Naive B cell (primary cell): ENCODE results near the gene RPL10A. TPM values are rescaled to one million over a fixed set of nuclear protein-coding genes. Genes with fewer than 3 reads are reported as not detected.

Source experiments
- ATAC-seq, 2 donors: fragments of 150-1000 bp; cut with Tn5 transposase; 2 replicates each; pipeline ENCODE4 v1.10.0; 2021; ENCODE audit warnings: low read depth in 2 of 2, mild to moderate bottlenecking in 2 of 2, moderate library complexity in 2 of 2
- DNase-seq: peaks from one replicate; pipeline ENCODE4 v3.0.0; 2022
- H3K27ac Mint-ChIP-seq, 6 donors: one replicate each; pipeline ENCODE4 v1.8.0; 2020 to 2022; ENCODE audit warnings: mild to moderate bottlenecking in 6 of 6, mixed read lengths in 6 of 6, moderate library complexity in 5 of 6, inconsistent platforms in 2 of 6
- H3K27me3 Mint-ChIP-seq, 3 donors: one replicate each; pipeline ENCODE4 v1.8.0; 2021 to 2022; ENCODE audit warnings: mixed read lengths in 3 of 3, mild to moderate bottlenecking in 1 of 3
- H3K36me3 Mint-ChIP-seq, 2 donors: one replicate each; pipeline ENCODE4 v1.8.0; 2020 to 2022; ENCODE audit warnings: mixed read lengths in 2 of 2, inconsistent platforms in 1 of 2, mild to moderate bottlenecking in 1 of 2
- H3K4me1 Mint-ChIP-seq, 3 donors: one replicate each; pipeline ENCODE4 v1.8.0; 2020 to 2022; ENCODE audit warnings: mixed read lengths in 3 of 3, inconsistent platforms in 1 of 3, mild to moderate bottlenecking in 1 of 3, moderate library complexity in 1 of 3
- H3K4me3 Mint-ChIP-seq, 8 donors: one replicate each; pipeline ENCODE4 v1.8.0; 2020 to 2022; ENCODE audit warnings: mild to moderate bottlenecking in 8 of 8, mixed read lengths in 8 of 8, moderate library complexity in 8 of 8, inconsistent platforms in 2 of 8
- H3K9me3 Mint-ChIP-seq, 7 donors: one replicate each; pipeline ENCODE4 v1.8.0; 2020 to 2022; ENCODE audit warnings: mixed read lengths in 7 of 7, mild to moderate bottlenecking in 5 of 7, inconsistent platforms in 2 of 7, moderate library complexity in 1 of 7
- polyA plus RNA-seq, 6 donors: library from polyadenylated mRNA; unstranded; fragments of 300-500 nt; fragmentation: Illumina TruSeq; gene quantifications; one replicate each; pipeline ENCODE4 v1.2.3, GENCODE V29; 2021; ENCODE audit warnings: low read depth in 6 of 6

Gene RPL10A
- polyA plus RNA-seq, 6 donors from 2014 or later = 756 to 1,303 (median 1,016) TPM

- Mint-ChIP-seq H3K27me3 (peaks cover 0 to 2% (median 1%) of the 10 kb centered on the region in 3 donors), H3K4me1 (no peaks in the 10 kb centered on the region), H3K4me3 (no peak overlapping the region), H3K36me3 (no peaks in the 10 kb centered on the region), H3K27ac (no peak overlapping the region), H3K9me3 (no peaks in the 10 kb centered on the region)
- ATAC-seq (no peak), DNase-seq (no peak)
These were observed 17.2 kb downstream of the RPL10A start for GRCh38 chr6:35485402-35485877.

DNA sequence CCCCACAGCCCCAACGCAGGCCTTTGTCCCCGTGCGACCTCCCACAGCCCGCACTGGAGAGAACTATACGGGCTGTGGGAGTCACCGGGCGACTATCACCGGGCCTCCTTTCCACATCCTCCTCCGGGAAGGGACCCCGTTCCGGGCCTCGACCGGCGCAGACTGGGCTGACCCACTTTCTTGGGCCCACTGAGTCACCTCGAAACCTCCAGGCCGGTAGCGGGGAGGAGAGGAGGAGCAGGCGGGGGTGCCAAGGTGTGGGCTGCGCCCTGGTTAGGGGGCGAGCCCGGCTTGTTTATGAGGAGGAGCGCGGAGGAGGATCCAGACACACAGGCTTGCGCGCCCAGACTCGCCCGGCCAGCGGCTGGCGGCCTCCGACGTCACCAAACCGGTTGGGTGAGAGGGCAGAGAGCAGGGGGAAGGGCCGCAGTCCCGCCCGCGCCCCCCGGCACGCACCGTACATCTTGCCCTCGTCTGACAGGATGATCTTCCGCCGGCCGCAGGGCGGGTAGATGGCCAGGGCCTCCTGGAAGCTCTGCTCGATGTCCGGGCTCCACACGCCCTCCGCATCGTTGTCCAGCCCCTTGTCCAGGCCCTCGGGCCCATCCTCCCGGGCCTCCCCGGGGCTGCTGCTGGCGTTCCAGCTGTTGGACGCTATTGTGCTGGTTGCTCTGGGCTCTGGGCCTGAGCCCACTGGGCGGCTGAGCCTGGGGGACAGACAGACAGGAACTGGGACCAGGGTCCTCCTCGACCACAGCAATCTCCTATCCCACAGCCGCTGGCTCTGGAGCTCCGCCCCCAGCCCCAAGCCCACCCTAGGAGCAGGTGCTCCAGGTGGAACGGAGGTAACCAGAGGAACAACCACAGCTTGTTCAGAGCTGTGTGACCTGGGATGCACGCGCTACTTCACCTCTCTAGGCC lies 18.1 kb downstream of the RPL10A start:
- Mint-ChIP-seq H3K9me3 (no peaks in the 10 kb centered on the region), H3K4me3 (no peak overlapping the region), H3K27me3 (peaks cover 0 to 10% (median 10%) of the 10 kb centered on the region in 3 donors), H3K36me3 (no peaks in the 10 kb centered on the region), H3K4me1 (no peaks in the 10 kb centered on the region), H3K27ac (no peak overlapping the region)
- DNase-seq (no peak), ATAC-seq (no peak)

GRCh38 chr6:35487658-35488516 lies 19.7 kb downstream of the RPL10A start:
- H3K4me3 Mint-ChIP-seq = peak overlapping the region in 1 of 8 donors; percentile 42
- no peaks in the 10 kb centered on the region for H3K9me3 Mint-ChIP-seq
- no peak for ATAC-seq
- DNase-seq = no peak
- peak overlapping the region in 2 of 6 donors; percentile 75 to 84 for H3K27ac Mint-ChIP-seq
- no peaks in the 10 kb centered on the region for H3K36me3 Mint-ChIP-seq
- peaks cover 3 to 5% (median 4%) of the 10 kb centered on the region in 3 donors for H3K4me1 Mint-ChIP-seq
- H3K27me3 Mint-ChIP-seq = peaks cover 0 to 19% (median 16%) of the 10 kb centered on the region in 3 donors

- H3K4me1 Mint-ChIP-seq = peaks cover 4 to 7% (median 7%) of the 10 kb centered on the region in 3 donors
- peaks cover 0 to 24% (median 19%) of the 10 kb centered on the region in 3 donors for H3K27me3 Mint-ChIP-seq
- no peaks in the 10 kb centered on the region for H3K36me3 Mint-ChIP-seq
- DNase-seq (no peak), ATAC-seq (no peak)
- H3K27ac Mint-ChIP-seq = peak overlapping the region in 1 of 6 donors; percentile 75
- peak overlapping the region in 1 of 8 donors; percentile 42 for H3K4me3 Mint-ChIP-seq
- no peaks in the 10 kb centered on the region for H3K9me3 Mint-ChIP-seq
These were observed 20.3 kb downstream of the RPL10A start for GRCh38 chr6:35488517-35488862.

DNA sequence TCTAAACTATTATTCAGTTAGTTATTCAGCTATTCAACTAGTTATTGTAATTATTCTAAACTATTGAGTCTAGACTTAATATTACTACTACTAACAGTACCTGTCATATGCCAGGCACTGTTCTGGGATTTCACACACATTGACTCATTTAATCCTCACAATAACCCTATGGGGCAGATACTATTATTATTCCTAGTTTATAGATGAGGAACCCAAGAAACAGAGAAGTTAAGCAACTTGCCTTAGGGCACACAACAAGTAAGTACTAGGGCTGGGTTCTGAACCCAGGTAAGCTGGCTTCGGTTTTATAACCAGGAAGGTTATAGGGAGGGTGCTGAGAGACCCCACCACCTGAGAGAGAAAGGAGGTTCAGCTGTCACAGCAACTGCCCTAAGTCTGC lies 20.9 kb downstream of the RPL10A start:
- peaks cover 4 to 24% (median 19%) of the 10 kb centered on the region in 3 donors for H3K27me3 Mint-ChIP-seq
- H3K4me3 Mint-ChIP-seq = no peak overlapping the region
- peaks cover 7 to 10% (median 10%) of the 10 kb centered on the region in 3 donors for H3K4me1 Mint-ChIP-seq
- ATAC-seq (no peak), DNase-seq (no peak)
- no peak overlapping the region for H3K27ac Mint-ChIP-seq
- no peaks in the 10 kb centered on the region for H3K36me3 Mint-ChIP-seq
- H3K9me3 Mint-ChIP-seq = no peaks in the 10 kb centered on the region

DNA sequence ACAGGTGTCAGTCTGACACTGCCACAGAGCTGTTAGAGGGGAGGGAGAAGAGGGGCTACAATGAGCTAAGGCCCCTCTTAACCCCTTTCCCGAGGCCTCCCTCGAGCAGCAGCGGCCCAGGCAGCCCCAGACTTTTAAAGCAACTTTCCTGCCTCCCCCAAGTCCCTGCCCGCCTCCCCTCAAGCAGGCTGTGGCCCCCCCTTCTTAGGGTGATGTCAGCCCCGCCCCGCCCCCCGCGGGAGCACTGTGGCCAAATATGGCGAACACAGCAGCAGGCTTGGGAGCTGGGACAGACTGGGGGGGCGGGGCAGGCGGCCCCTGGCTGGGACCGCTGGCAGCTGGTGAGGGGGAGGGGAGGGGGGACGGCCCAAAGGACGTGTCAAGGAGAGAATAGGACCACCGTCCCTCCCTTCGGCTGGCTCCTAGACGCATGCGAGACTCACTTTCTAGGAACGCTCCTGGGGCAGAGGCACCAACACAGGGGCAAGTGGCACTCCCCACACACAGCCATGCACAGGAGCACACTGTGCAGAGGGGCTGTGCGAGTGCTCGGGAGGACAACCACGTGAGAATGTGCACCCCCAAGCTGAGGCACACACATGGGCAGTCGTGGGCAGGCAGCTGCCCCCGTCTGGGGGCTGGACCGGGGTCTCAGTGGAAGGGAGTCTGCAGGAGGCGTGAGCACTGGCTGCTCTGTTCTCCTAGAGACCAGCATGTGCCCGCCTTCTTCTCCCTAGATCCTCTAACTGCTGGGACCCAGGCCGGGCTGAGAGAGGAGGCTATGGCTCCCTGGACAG lies 22.0 kb downstream of the RPL10A start:
- no peaks in the 10 kb centered on the region for H3K36me3 Mint-ChIP-seq
- DNase-seq (no peak), ATAC-seq (no peak)
- H3K4me1 Mint-ChIP-seq = peaks cover 12 to 19% (median 12%) of the 10 kb centered on the region in 3 donors
- no peak overlapping the region for H3K4me3 Mint-ChIP-seq
- no peaks in the 10 kb centered on the region for H3K9me3 Mint-ChIP-seq
- H3K27ac Mint-ChIP-seq = no peak overlapping the region
- H3K27me3 Mint-ChIP-seq = peaks cover 5 to 24% (median 19%) of the 10 kb centered on the region in 3 donors

DNA sequence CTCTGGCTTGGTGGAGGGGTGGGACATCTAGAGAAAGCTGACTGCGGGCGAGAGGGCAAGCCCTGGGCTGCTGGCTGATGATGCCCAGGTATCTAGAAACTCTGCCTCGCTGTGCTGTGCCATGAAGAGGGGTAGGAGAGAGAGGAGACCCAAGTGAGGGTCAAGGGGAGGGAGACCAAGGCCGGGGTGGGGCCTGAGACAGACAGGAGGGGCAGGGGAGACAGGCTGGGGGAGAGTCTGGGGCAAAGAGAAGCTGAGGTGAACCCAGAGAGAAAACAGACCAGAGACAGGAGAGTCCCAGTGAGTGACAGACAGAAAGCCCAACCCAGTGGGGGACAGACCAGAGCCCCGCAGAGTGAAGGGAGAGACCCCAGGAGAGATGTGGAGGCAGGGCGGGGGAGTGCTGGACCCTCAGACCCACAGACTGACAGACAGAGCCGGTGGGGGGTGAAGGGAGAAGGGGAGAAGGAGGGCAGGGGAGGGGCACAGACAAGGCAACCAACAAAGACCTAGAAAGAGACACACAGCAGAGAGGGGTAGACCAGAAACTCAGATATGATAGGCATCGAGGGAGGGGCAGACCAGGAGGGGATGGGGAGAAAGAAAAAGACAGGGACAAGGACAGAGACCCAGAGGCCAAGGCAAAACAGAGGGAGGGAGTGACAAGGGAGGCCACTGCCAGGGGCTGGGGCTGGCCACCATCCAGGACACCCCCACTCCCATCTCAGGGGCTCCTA lies 22.8 kb downstream of the RPL10A start:
- Mint-ChIP-seq H3K27ac (peak overlapping the region in 1 of 6 donors; percentile 76), H3K4me1 (peaks cover 12 to 21% (median 12%) of the 10 kb centered on the region in 3 donors), H3K9me3 (no peaks in the 10 kb centered on the region), H3K27me3 (peaks cover 5 to 31% (median 19%) of the 10 kb centered on the region in 3 donors), H3K4me3 (no peak overlapping the region), H3K36me3 (no peaks in the 10 kb centered on the region)
- ATAC-seq (no peak), DNase-seq (no peak)

DNA sequence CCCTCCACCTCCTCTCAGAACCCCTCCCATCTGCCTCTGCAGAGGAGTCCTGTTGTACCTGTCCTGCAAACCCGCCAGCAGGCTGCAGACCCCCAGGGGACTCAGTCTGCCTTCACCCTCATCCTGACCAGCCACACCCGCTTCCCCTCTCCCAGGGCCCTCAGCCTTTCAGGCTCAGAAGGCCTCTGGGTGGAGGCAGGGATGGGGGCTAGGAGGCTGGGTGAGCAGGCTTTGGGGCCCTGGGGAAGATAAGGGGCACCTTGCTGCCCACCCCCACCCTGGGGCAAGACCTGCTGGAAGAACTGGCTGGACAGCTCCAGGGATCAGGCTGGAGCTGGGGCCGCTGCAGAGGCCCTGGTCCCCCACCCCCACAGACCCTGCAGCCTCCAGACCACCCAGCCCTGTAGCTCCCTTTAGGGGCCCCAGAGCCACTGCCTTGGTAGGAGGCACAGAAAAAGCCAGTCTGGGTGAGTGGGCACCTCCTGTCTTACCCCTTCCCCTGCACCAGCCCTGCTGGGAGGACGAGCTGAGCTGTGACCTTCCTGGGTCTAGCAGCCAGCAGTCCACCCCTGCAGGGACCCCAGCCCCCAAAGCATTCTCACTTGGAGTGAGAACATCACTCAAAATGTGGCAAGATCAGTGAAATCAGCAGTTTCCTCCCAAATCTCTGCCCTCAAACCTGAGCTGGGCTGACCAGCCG lies 23.5 kb downstream of the RPL10A start:
- Mint-ChIP-seq H3K27ac (no peak overlapping the region), H3K4me3 (no peak overlapping the region), H3K27me3 (peaks cover 5 to 32% (median 19%) of the 10 kb centered on the region in 3 donors), H3K4me1 (peaks cover 12 to 21% (median 12%) of the 10 kb centered on the region in 3 donors), H3K9me3 (no peaks in the 10 kb centered on the region), H3K36me3 (no peaks in the 10 kb centered on the region)
- DNase-seq (no peak), ATAC-seq (no peak)

GRCh38 chr6:35492258-35492973 lies 24.2 kb downstream of the RPL10A start:
- Mint-ChIP-seq H3K4me1 (peaks cover 12 to 21% (median 12%) of the 10 kb centered on the region in 3 donors), H3K36me3 (no peaks in the 10 kb centered on the region), H3K4me3 (no peak overlapping the region), H3K27ac (peak overlapping the region in 1 of 6 donors; percentile 14), H3K9me3 (no peaks in the 10 kb centered on the region), H3K27me3 (peaks cover 5 to 32% (median 19%) of the 10 kb centered on the region in 3 donors)
- ATAC-seq = no peak
- no peak for DNase-seq

DNA sequence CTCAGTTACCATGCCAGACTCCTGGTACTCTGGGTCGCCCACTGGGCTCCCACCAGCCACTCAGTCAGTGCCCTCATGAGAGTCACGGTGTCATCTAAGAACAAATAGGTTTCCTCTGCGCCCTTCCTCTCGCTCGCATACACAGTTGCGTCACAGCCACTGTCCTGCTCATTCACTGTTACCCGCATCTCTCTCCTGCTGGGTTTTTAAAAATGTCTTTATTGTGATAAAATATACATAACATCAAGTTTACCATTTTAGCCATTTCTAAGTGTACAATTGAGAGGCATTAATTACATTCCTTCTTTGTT lies 24.7 kb downstream of the RPL10A start:
- H3K4me1 Mint-ChIP-seq = peaks cover 12 to 21% (median 14%) of the 10 kb centered on the region in 3 donors
- peaks cover 5 to 32% (median 19%) of the 10 kb centered on the region in 3 donors for H3K27me3 Mint-ChIP-seq
- DNase-seq = no peak
- no peaks in the 10 kb centered on the region for H3K36me3 Mint-ChIP-seq
- peak overlapping the region in 1 of 6 donors; percentile 14 for H3K27ac Mint-ChIP-seq
- H3K4me3 Mint-ChIP-seq = peak overlapping the region in 1 of 8 donors; percentile 34
- no peaks in the 10 kb centered on the region for H3K9me3 Mint-ChIP-seq
- ATAC-seq = no peak

- Mint-ChIP-seq H3K27ac (peak overlapping the region in 1 of 6 donors; percentile 17), H3K9me3 (no peaks in the 10 kb centered on the region), H3K27me3 (peaks cover 8 to 34% (median 23%) of the 10 kb centered on the region in 3 donors), H3K36me3 (no peaks in the 10 kb centered on the region), H3K4me1 (peaks cover 16 to 27% (median 19%) of the 10 kb centered on the region in 3 donors), H3K4me3 (peak overlapping the region in 2 of 8 donors; percentile 0 to 69)
- DNase-seq (no peak), ATAC-seq (no peak)
These were observed 25.2 kb downstream of the RPL10A start for GRCh38 chr6:35493307-35493983.
